ENCODE measurements around the gene NOP10. TPM values are rescaled to one million over a fixed set of nuclear protein-coding genes. Genes with fewer than 3 reads are reported as not detected.

NOP10 gene
- polyA plus RNA-seq, 4 donors, result 165 to 422 (median 337) TPM

Other genes with a start within 250 kb of the NOP10 start
- 10 to 100 TPM; 38.7 to 86.1 (median 46.6) TPM for gene EMC7, start 241.3 kb downstream of the NOP10 start, polyA plus RNA-seq
- 1 to 10 TPM in 2 of 4 donors, under 1 TPM in 2; 0.27 to 1.6 (median 0.98) TPM for gene PGBD4, start 241.1 kb downstream of the NOP10 start, polyA plus RNA-seq
- 10 to 100 TPM in 3 of 4 donors, 1 to 10 TPM in 1; 8.6 to 40.3 (median 13.8) TPM for gene KATNBL1, start 133.0 kb downstream of the NOP10 start, polyA plus RNA-seq
- gene EMC4, start 118.1 kb downstream of the NOP10 start, polyA plus RNA-seq, result 100 to 1,000 TPM in 1 of 4 donors, 10 to 100 TPM in 3; 72.1 to 122 (median 81.4) TPM
- 10 to 100 TPM in 1 of 4 donors, 1 to 10 TPM in 3; 3.5 to 26.0 (median 5.8) TPM for gene SLC12A6, start 5.4 kb downstream of the NOP10 start, polyA plus RNA-seq
- gene NUTM1, start 179 bp upstream of the NOP10 start, polyA plus RNA-seq, result under 1 TPM in 2 of 4 donors, not detected in 2; 0.01 to 0.18 TPM
- 10 to 100 TPM; 19.7 to 85.0 (median 71.2) TPM for gene LPCAT4, start 24.1 kb upstream of the NOP10 start, polyA plus RNA-seq
- gene GOLGA8A, start 94.7 kb upstream of the NOP10 start, polyA plus RNA-seq, result 10 to 100 TPM in 3 of 4 donors, 1 to 10 TPM in 1; 6.5 to 67.6 (median 23.5) TPM
- 10 to 100 TPM in 3 of 4 donors, 1 to 10 TPM in 1; 7.6 to 77.4 (median 37.4) TPM for gene GOLGA8B, start 240.5 kb upstream of the NOP10 start, polyA plus RNA-seq

Data from small intestine (tissue), 4 donors.